OCI-LY3 (cell line): ENCODE data around the gene TMEM260.

Experiments used
- CTCF ChIP-seq: fragments of 200-600, 300-600 bp; sonication (generic); IDR thresholded peaks from 2 replicates; pipeline ENCODE4 v1.5.1; 2014; ENCODE audit warnings: antibody characterized with exemption, low read length, low read depth
- EZH2phosphoT487 ChIP-seq: fragments of 200-600 bp; shearing (Covaris generic); IDR thresholded peaks from 2 replicates; pipeline ENCODE4 v1.6.1; 2018; ENCODE audit warnings: antibody characterized with exemption, mixed run types, low read depth

GRCh38 chr14:56534656-56535055 lies 44.9 kb upstream of the TMEM260 start:
- TF ChIP-seq CTCF (no peak), EZH2phosphoT487 (no peak)
